Activated naive CD8-positive, alpha-beta T cell treated with anti-CD3 and anti-CD28 coated beads, Interleukin-2, amount 50 U/mL, for 24 hours (primary cell): ENCODE data around the gene PPFIA4.

Experiments used
- ATAC-seq: fragments of 150-1000 bp; cut with Tn5 transposase; one replicate; pipeline ENCODE4 v1.10.0; 2021
- DNase-seq: peaks from one replicate; pipeline ENCODE4 v3.0.0; 2021
- H3K27ac Mint-ChIP-seq: one replicate; pipeline ENCODE4 v1.8.0; 2021; ENCODE audit warnings: mild to moderate bottlenecking, mixed read lengths
- H3K27me3 Mint-ChIP-seq: one replicate; pipeline ENCODE4 v1.8.0; 2021; ENCODE audit warnings: mixed read lengths
- H3K36me3 Mint-ChIP-seq: one replicate; pipeline ENCODE4 v1.8.0; 2021; ENCODE audit warnings: low read depth, mixed read lengths
- H3K4me1 Mint-ChIP-seq: one replicate; pipeline ENCODE4 v1.8.0; 2021; ENCODE audit warnings: mixed read lengths
- H3K4me3 Mint-ChIP-seq: one replicate; pipeline ENCODE4 v1.8.0; 2021; ENCODE audit warnings: mild to moderate bottlenecking, moderate library complexity, mixed read lengths
- H3K9me3 Mint-ChIP-seq: one replicate; pipeline ENCODE4 v1.8.0; 2021; ENCODE audit warnings: mixed read lengths

PPFIA4 gene

GRCh38 chr1:203043830-203044545 is 17.7 kb downstream of the PPFIA4 start:
- H3K4me1 Mint-ChIP-seq: peaks cover 7% of the 10 kb centered on the region
- H3K4me3 Mint-ChIP-seq: no peak overlapping the region
- peaks cover 4% of the 10 kb centered on the region for H3K36me3 Mint-ChIP-seq
- DNase-seq (no peak), ATAC-seq (no peak)
- no peaks in the 10 kb centered on the region for H3K9me3 Mint-ChIP-seq
- H3K27ac Mint-ChIP-seq: no peak overlapping the region
- peaks cover 4% of the 10 kb centered on the region for H3K27me3 Mint-ChIP-seq

GRCh38 chr1:203044546-203045250 is 18.4 kb downstream of the PPFIA4 start:
- H3K27me3 Mint-ChIP-seq: no peaks in the 10 kb centered on the region
- no peaks in the 10 kb centered on the region for H3K36me3 Mint-ChIP-seq
- ATAC-seq: no peak
- DNase-seq: no peak
- H3K27ac Mint-ChIP-seq: no peak overlapping the region
- H3K4me1 Mint-ChIP-seq: peaks cover 3% of the 10 kb centered on the region
- no peaks in the 10 kb centered on the region for H3K9me3 Mint-ChIP-seq
- no peak overlapping the region for H3K4me3 Mint-ChIP-seq

- Mint-ChIP-seq H3K4me1 (peaks cover 3% of the 10 kb centered on the region), H3K27ac (no peak overlapping the region), H3K36me3 (peaks cover 1% of the 10 kb centered on the region), H3K4me3 (no peak overlapping the region), H3K9me3 (no peaks in the 10 kb centered on the region), H3K27me3 (peaks cover under 1% of the 10 kb centered on the region)
- ATAC-seq: no peak
- no peak for DNase-seq
Measured at GRCh38 chr1:203045336-203045735, 19.0 kb downstream of the PPFIA4 start.

- no peaks in the 10 kb centered on the region for H3K9me3 Mint-ChIP-seq
- H3K27ac Mint-ChIP-seq: no peak overlapping the region
- no peak for ATAC-seq
- H3K36me3 Mint-ChIP-seq: peaks cover 1% of the 10 kb centered on the region
- no peak overlapping the region for H3K4me3 Mint-ChIP-seq
- peaks cover 2% of the 10 kb centered on the region for H3K27me3 Mint-ChIP-seq
- no peak for DNase-seq
- H3K4me1 Mint-ChIP-seq: peaks cover 2% of the 10 kb centered on the region
Measured at GRCh38 chr1:203045821-203046594, 19.7 kb downstream of the PPFIA4 start.

GRCh38 chr1:203046984-203047630 is 20.8 kb downstream of the PPFIA4 start:
- Mint-ChIP-seq H3K9me3 (no peaks in the 10 kb centered on the region), H3K36me3 (peaks cover 1% of the 10 kb centered on the region), H3K27me3 (peaks cover 6% of the 10 kb centered on the region), H3K27ac (no peak overlapping the region), H3K4me1 (no peaks in the 10 kb centered on the region), H3K4me3 (no peak overlapping the region)
- no peak for DNase-seq
- ATAC-seq: no peak

- DNase-seq (no peak), ATAC-seq (no peak)
- Mint-ChIP-seq H3K9me3 (no peaks in the 10 kb centered on the region), H3K27ac (no peak overlapping the region), H3K4me1 (no peaks in the 10 kb centered on the region), H3K36me3 (peaks cover 1% of the 10 kb centered on the region), H3K27me3 (peaks cover 6% of the 10 kb centered on the region), H3K4me3 (no peak overlapping the region)
Measured at GRCh38 chr1:203048086-203048485, 21.8 kb downstream of the PPFIA4 start.

- DNase-seq (no peak), ATAC-seq (no peak)
- H3K4me3 Mint-ChIP-seq: no peak overlapping the region
- peaks cover 6% of the 10 kb centered on the region for H3K27me3 Mint-ChIP-seq
- no peaks in the 10 kb centered on the region for H3K4me1 Mint-ChIP-seq
- H3K27ac Mint-ChIP-seq: no peak overlapping the region
- H3K9me3 Mint-ChIP-seq: no peaks in the 10 kb centered on the region
- peaks cover 1% of the 10 kb centered on the region for H3K36me3 Mint-ChIP-seq
Measured at GRCh38 chr1:203048555-203049051, 22.3 kb downstream of the PPFIA4 start.

- Mint-ChIP-seq H3K27ac (no peak overlapping the region), H3K9me3 (no peaks in the 10 kb centered on the region), H3K4me3 (no peak overlapping the region), H3K4me1 (no peaks in the 10 kb centered on the region), H3K36me3 (peaks cover 1% of the 10 kb centered on the region), H3K27me3 (peaks cover 6% of the 10 kb centered on the region)
- DNase-seq (no peak), ATAC-seq (no peak)
Measured at GRCh38 chr1:203049077-203049476, 22.8 kb downstream of the PPFIA4 start.

GRCh38 chr1:203049576-203050180 is 23.4 kb downstream of the PPFIA4 start:
- Mint-ChIP-seq H3K27ac (no peak overlapping the region), H3K9me3 (no peaks in the 10 kb centered on the region), H3K4me1 (no peaks in the 10 kb centered on the region), H3K36me3 (peaks cover 1% of the 10 kb centered on the region), H3K27me3 (peaks cover 6% of the 10 kb centered on the region), H3K4me3 (no peak overlapping the region)
- DNase-seq (no peak), ATAC-seq (no peak)

- Mint-ChIP-seq H3K36me3 (peaks cover 1% of the 10 kb centered on the region), H3K4me1 (no peaks in the 10 kb centered on the region), H3K27me3 (peaks cover 6% of the 10 kb centered on the region), H3K9me3 (no peaks in the 10 kb centered on the region), H3K27ac (no peak overlapping the region), H3K4me3 (no peak overlapping the region)
- ATAC-seq (no peak), DNase-seq (no peak)
Measured at GRCh38 chr1:203050826-203051225, 24.5 kb downstream of the PPFIA4 start.

- H3K27ac Mint-ChIP-seq: no peak overlapping the region
Measured at GRCh38 chr1:203051841-203052324, 25.6 kb downstream of the PPFIA4 start.

GRCh38 chr1:203052601-203053000 is 26.3 kb downstream of the PPFIA4 start:
- no peak for ATAC-seq
- Mint-ChIP-seq H3K36me3 (peaks cover 4% of the 10 kb centered on the region), H3K27me3 (peaks cover 8% of the 10 kb centered on the region), H3K27ac (no peak overlapping the region), H3K9me3 (no peaks in the 10 kb centered on the region), H3K4me3 (no peak overlapping the region), H3K4me1 (no peaks in the 10 kb centered on the region)
- no peak for DNase-seq

More at GRCh38 chr1:203051841-203052324, 25.6 kb downstream of the PPFIA4 start:
- no peak overlapping the region for H3K4me3 Mint-ChIP-seq
- H3K36me3 Mint-ChIP-seq: peaks cover 4% of the 10 kb centered on the region
- no peaks in the 10 kb centered on the region for H3K4me1 Mint-ChIP-seq
- no peak for ATAC-seq
- H3K27me3 Mint-ChIP-seq: peaks cover 6% of the 10 kb centered on the region
- DNase-seq: no peak
- H3K9me3 Mint-ChIP-seq: no peaks in the 10 kb centered on the region

GRCh38 chr1:203054184-203054583 is 27.9 kb downstream of the PPFIA4 start:
- H3K27me3 Mint-ChIP-seq: peaks cover 8% of the 10 kb centered on the region
- H3K9me3 Mint-ChIP-seq: no peaks in the 10 kb centered on the region
- H3K27ac Mint-ChIP-seq: no peak overlapping the region
- DNase-seq: no peak
- H3K4me1 Mint-ChIP-seq: no peaks in the 10 kb centered on the region
- H3K4me3 Mint-ChIP-seq: no peak overlapping the region
- ATAC-seq: no peak
- H3K36me3 Mint-ChIP-seq: peaks cover 4% of the 10 kb centered on the region

- Mint-ChIP-seq H3K27ac (no peak overlapping the region), H3K36me3 (peaks cover 4% of the 10 kb centered on the region), H3K27me3 (peaks cover 8% of the 10 kb centered on the region), H3K4me3 (no peak overlapping the region), H3K9me3 (no peaks in the 10 kb centered on the region), H3K4me1 (no peaks in the 10 kb centered on the region)
- DNase-seq (no peak), ATAC-seq (no peak)
Measured at GRCh38 chr1:203054642-203055041, 28.4 kb downstream of the PPFIA4 start.
